ENCODE measurements around the gene MMP13.
"Not testable (repeated sequence)": the region's sequence is repeated elsewhere in the genome, so short reads cannot be mapped to it uniquely, and the experiment has no call there.

MMP13 gene

DNA sequence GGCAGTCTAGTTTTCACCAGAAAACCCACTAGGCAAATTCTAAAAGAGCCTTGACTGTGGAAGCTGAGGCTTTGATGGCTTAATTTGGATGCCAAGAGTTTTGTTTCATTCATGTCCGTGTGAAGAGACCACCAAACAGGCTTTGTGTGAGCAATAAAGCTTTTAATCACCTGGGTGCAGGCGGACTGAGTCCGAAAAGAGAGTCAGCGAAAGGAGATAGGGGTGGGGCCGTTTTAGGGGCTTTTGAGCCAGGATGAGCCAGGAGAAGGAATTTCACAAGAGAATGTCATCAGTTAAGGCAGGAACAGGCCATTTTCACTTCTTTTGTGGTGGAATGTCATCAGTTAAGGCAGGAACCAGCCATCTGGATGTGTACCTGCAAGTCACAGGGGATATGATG lies 51.6 kb downstream of the MMP13 start:
- not testable (repeated sequence) for DNase-seq (ENCODE audit: low read depth in 2 of 2)

DNA sequence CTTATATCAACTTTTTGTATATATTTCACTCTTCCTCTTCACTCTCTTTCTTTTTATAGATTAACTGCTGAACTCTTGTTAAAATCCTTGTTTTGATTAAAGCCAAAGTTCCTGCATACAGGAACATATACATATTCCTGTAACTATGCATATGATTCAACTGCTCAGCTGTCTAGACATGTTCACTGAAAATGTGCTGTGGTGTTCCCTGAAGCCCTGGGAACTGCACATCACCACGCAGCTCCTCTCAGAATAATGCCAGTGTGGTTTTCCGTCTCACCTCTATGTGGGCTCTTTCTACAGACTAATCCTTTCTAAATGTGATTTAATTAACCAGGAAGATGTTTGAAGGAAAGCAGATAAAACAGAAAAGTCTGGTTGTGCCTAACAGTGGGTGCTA lies 55.2 kb downstream of the MMP13 start:
- DNase-seq (ENCODE audit: low read depth in 2 of 2), result no peak
